Raji (cell line): Measurements from ENCODE around the gene MORC1.

ENCODE experiments used
- POLR2A ChIP-seq: IDR thresholded peaks from 2 replicates; pipeline ENCODE4 v1.6.1; 2011; ENCODE audit warnings: low read depth, low read length, control low read depth; ENCODE audit not compliant: insufficient read depth

Gene MORC1

DNA sequence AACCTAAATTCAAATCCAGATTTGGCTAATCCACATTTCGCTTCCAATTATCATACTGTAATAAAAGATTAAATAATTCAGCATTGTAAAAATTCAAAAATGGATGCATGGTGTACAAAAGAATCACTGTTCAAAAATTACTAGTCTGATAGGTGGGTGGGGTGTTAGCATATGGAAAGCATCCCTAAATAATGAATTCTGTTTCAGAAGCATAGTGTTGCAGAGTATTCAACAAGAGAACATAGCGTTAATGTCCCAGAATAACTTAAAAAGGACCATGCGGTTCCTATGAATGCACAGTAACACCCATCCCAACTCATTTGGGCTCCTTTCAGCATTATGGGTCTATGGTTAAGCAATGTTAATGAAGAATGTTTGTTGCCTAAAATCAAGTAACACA is 51.1 kb downstream of the MORC1 start:
- no peak for TF ChIP-seq POLR2A

DNA sequence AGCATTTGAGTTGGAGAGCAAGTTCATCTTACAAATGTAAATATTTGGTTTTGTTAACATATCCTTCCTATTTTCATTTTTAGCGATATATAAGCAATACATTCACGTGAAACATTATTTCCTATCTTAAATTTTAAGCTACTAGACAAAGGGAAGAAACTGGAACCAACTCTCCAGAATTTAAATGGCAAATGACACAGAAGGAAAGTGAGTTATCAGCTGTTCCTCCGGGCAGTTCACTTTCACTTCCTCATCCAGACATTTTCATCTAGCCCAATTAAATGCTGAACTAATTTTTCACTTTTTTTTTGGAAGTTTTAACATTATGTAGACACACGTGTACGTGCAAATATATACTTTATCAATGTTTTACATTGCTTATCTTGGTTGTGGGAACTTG is 58.7 kb downstream of the MORC1 start:
- no peak for TF ChIP-seq POLR2A

DNA sequence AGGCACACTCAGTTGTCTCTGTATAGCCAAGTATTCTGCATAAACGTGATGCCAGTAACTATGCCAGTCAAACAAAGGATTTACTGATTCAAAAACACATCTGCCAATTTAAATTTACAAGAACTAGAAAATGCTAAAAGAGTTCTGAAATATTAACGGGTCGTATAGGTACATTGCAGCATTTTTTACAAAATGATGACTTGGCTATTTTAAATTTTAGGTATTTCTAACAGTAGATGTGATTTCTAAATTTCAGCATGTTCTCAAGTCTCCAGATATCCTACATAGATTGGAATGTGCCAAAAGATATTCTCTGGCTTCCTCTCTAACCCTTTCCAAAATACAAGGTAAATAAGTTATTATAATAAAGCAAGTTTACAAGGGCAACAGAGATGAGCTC is 60.3 kb downstream of the MORC1 start:
- no peak for TF ChIP-seq POLR2A

DNA sequence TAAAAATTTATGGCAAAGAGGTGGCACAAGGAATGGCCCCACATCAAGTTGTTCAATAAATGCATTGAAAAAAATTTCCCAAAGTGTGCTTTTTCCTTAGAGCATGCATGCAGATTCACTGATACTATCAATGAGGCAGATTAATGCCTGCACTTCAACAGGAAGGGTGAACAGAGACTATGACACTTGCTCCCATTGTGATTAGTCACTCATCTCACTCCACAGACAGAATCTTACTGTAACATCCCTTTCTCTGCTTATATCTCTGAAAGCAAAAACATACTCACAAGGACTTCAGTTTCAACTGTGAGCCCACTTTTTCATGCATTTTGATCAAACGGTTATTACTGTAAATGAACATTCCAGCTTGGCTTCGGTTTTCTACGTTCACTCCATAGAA is 60.9 kb downstream of the MORC1 start:
- TF ChIP-seq POLR2A: no peak

DNA sequence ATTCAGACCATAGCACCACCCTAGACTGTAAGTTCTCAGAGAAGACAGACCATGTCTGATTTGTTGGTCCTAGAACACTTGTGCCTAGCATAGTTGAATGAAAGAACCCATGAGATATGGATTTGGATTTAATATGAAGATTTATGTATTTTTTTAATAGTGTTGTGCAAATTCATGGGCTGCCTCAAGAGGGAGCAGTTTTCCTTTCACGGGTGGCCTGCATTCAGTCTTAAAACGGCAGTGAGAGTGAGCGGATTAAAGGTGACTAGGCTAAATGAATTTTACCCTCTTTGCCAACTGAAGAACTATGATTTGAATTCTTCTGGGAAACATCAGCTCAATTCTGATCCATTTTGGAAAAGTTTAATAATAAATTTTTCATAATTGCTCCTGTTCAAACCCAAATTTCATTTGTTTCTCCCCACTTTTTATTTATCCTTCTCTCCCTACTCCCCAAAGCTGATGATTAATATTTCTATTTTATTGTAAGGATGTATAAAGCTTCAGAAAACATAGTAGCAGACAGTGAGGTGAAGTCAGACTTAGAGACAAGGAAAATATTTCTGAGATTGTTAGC is 67.3 kb downstream of the MORC1 start:
- no peak for TF ChIP-seq POLR2A

DNA sequence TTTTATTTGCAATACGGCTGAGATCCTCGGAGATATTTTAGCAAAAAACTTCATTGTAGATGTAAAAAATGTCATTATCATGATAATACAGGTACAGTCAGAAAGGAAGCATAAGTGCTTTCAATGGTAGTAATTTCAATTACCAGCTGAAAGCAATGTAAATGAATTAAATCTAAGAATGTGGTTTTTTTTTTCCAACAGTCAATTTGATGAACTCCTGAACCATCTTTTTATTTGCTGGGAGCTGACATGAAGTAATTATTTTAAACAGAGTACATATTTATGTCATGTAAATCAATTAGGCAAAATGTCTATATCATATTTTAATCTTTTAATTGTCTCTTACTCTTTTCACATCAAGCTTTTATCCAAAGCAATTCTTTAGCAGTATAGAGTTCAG is 70.6 kb downstream of the MORC1 start:
- no peak for TF ChIP-seq POLR2A

DNA sequence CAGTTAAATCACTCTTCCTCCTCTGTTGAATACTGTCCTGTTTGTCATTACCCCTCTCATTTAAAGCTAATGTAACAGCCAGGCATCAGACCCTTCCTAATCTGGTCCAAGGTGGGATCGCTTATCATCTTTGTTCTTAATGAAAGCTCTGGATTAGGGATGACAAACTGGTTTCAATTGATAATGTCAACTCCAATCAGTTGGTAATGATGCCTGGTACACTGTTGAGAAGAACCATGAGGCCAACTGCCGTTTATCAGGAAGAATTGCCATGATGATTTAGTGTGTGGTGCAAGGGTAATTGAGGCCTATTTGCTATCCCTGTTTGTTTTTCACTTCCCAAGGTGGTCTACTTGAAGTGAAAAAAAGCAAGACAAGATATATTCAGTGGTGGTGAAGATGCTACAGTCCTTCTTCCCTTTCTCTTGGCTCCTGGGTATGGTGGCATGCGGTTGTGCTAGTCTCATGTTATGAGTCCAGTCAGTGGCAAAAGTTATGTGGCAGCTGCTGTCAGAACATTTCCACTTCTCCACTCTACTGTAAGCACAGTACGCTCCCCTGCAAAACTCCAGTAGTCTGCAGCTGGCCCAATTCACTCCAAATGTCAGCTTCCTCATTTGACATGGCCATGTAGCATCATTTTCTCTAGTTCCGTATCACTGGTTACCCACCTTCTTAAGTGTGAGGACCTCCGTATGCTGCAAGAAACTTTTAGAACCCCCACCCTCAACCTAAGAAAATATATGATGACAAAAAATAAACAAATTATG is 72.5 kb downstream of the MORC1 start:
- no peak for TF ChIP-seq POLR2A

DNA sequence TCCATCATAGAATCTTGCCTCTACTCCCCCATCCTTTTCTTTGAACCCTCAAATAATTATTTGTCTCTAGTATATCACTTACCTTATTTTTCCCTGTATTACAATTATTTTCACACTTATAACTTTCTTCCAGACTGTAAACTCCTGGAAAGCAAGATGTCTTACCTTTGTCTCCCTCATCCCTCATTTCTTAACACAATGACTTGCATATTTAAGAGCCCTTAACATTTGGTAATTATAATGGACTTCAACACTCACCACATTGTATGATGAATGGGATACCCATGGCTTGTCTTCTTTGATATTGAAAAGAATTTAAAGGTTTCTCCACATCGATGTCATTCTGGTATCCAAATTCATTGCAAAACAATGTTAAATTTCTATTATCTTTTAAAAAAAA is 82.9 kb downstream of the MORC1 start:
- no peak for TF ChIP-seq POLR2A

DNA sequence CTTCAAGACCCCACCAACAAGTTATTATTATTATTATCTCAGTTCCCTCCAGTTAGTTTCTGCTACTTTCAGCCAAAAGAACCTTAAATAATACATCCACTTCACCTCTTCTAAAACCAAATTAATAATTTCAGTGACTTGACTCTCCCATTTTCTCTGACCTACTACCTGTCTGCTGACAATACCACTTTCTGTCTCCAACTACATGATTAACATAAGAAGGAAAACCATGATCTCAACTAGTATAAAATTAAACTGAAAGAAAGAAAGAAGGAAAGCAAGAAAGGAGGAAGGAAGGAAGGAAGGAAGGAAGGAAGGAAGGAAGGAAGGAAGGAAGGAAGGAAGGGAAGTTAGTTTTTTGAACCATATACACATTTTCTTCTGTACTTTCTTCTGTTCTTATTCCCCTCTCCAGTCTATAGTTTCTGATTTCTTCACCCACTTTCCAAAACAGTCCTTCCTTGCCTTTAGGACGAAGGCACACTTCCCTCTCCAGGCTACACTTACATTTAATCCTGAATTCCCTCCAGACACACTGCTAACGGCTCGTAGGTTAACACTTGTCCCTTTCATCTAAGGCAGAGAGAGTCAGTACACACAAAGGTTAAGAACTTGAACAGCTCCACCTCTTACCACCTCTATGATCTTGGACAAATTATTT is 84.8 kb downstream of the MORC1 start:
- TF ChIP-seq POLR2A: no peak

DNA sequence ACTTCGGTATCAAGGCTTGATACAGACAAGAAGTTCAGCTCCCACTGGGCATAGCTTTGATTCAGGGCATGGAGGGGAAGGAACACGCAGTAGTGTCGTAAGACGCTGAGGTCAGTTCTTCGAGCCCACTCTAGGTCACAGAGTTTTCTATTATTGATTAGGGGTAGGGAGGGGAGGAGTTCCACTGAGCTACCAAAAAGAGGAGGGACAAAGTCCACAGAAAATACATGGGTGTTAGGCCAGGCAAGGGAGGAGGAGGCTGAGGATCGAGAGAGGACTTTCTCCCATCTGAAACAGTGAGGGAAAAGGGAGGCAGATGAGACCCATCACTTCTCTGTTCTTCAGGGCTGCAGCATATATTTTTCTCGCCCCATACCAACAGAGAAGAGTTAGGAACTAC is 89.2 kb downstream of the MORC1 start:
- no peak for TF ChIP-seq POLR2A

DNA sequence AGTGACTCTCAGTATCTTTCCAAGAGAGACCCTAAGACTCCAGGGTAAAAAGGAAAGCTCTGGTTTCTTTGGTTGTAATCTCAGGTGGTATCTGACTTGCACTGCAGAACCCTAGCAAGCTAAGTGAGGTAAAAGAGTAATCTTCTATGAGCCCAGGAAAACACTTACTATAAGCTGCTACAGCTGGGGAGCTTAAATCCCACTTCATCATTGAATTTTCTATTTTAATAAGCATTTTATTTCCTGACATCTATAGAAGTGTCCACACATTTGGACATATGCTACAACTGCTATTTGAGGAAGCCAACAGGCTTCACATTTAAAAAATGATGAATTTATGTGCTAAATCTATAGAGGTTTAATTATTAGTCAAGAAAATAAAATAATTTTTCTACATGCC is 91.1 kb downstream of the MORC1 start:
- no peak for TF ChIP-seq POLR2A

DNA sequence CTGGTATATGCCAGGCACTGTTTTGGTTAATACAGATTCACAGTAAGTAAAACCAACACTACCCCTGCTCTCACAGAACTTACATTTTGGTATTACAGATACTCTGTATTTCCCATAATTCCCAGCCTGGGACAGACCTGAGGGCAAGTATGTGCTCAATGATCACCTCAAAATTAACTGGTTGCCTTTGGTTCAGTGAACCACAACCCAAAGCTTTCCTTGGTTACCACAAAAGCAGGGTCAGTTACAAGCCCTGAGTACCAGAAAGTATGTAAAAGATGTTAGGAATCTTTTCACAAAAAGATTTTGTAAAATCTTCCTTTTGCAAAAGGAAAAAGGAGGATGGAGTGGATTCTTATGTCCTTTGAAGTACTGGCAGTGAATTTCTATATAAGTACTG is 92.0 kb downstream of the MORC1 start:
- no peak for TF ChIP-seq POLR2A

DNA sequence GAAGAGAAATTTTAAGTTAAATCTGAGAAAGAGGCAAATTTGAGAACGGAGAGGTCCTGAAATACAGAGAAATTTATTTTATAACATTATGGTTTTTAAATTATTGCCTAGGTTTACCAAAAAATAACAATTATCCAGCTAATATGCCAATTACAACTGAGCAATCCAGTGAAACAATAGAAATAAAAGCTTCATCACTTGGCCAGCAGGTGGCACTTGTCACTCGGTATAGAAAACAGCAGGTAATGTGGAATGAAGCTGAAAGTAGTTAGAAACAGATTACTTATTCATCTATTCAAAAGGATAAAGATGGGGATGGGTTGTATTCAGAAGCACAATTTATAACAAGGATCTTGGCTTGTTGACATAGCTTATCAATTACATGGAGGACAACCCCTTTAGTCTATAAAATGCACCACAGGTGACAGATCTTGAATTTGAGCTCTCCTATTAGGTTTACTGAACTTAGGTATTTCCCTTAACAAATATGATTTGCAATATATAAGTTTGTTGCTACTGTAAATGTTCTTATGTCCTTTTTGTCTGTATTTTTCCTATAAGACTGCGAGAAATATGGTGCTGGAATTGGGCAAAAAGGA is 94.2 kb downstream of the MORC1 start:
- no peak for TF ChIP-seq POLR2A

DNA sequence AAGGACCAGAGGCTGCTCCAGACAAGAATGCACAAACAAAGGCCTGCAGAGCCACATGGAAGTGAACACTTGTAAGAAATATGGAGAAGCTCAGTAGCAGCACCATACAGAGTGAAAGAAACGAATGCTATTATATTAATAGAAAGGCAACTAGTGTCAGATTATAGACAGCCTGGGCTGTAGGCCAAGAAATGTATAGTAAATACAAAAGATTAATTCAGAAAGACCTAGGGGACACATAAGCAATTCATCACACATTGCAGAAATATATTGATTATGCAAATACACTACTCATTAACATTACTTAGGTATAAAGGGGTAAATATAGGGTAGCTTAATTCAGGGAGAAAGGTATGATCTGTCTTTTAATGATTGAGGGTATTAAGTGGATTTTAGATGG is 94.8 kb downstream of the MORC1 start:
- TF ChIP-seq POLR2A: no peak

DNA sequence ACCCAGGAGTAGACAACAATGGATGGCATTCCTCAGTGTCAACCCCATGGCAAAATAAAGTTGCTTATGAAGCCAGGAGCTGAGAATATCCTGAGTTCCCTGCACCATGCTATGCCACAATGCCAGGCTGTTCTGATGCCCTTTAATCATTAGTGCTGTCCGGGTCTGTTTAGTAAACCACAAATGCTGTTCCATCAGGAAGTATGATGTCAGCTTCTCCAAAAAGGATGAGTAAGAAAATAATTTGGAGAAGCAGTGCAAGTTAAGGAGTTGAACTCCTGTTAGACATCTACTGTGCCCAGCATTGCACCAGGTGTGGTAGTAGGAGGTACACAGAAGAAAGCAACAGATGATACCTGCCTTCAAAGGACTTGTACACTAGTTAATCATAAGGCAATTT is 96.4 kb downstream of the MORC1 start:
- no peak for TF ChIP-seq POLR2A

DNA sequence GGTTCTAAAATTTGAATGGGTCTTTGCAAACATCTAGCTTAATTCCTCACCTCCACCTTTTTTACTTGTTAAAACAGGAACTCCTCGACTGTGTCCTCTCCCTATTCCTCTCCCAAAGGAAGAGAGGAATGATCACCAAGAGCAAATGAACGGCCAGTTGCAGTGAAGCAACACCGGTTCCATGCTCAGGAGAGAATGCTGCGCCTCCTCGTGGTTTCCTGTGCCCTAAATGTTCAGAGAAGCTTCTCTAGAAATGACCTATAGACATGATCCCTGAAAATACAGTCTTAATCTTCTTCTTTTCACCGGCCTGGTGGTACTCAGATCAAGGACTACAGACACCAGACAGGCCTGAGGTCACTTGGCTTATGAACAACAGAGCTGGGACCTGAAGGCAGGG is 99.1 kb downstream of the MORC1 start:
- no peak for TF ChIP-seq POLR2A
